Measurements from ENCODE around the gene HMGXB3.

- TF ChIP-seq, protein P1, sequence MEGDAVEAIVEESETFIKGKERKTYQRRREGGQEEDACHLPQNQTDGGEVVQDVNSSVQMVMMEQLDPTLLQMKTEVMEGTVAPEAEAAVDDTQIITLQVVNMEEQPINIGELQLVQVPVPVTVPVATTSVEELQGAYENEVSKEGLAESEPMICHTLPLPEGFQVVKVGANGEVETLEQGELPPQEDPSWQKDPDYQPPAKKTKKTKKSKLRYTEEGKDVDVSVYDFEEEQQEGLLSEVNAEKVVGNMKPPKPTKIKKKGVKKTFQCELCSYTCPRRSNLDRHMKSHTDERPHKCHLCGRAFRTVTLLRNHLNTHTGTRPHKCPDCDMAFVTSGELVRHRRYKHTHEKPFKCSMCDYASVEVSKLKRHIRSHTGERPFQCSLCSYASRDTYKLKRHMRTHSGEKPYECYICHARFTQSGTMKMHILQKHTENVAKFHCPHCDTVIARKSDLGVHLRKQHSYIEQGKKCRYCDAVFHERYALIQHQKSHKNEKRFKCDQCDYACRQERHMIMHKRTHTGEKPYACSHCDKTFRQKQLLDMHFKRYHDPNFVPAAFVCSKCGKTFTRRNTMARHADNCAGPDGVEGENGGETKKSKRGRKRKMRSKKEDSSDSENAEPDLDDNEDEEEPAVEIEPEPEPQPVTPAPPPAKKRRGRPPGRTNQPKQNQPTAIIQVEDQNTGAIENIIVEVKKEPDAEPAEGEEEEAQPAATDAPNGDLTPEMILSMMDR (IDR thresholded peaks at IDR 0.05; ENCODE audit: low read depth, low read length, missing input control), result no peak
- TF ChIP-seq FOXA1 (IDR thresholded peaks at IDR 0.05), result no peak
Observed at GRCh38 chr5:150044712-150045111, 44.2 kb downstream of the HMGXB3 start.
